HG03442 (cell line): Measurements from ENCODE around the gene QPRT.
"Not testable (repeated sequence)": the region's sequence is repeated elsewhere in the genome, so short reads cannot be mapped to it uniquely, and the experiment has no call there.

Source experiments
- ATAC-seq: cut with Tn5 transposase; IDR thresholded peaks from one replicate; pipeline ENCODE4 v1.9.1; 2021; ENCODE audit warnings: mild to moderate bottlenecking, moderate library complexity; ENCODE audit not compliant: unreplicated experiment

The QPRT gene

DNA sequence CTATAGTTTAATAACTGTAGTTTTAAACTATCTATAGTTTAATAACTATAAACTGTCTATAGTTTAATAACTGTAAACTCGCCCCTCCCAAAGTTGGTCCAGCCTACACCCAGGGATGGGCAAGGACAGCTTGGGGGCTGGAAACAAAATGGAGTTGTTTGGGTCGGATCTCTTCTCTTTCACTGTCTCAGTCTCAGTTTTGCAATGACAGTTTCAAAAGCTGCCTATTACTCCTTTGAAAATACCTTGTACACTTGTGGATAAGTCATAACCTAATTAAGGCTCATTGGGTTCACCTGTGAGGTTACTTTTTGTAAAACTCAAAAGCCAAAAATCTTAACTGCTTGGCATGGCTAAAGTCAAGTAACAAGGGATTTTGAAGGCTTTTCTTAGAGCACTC is 35.4 kb downstream of the QPRT start:
- no peak for ATAC-seq

DNA sequence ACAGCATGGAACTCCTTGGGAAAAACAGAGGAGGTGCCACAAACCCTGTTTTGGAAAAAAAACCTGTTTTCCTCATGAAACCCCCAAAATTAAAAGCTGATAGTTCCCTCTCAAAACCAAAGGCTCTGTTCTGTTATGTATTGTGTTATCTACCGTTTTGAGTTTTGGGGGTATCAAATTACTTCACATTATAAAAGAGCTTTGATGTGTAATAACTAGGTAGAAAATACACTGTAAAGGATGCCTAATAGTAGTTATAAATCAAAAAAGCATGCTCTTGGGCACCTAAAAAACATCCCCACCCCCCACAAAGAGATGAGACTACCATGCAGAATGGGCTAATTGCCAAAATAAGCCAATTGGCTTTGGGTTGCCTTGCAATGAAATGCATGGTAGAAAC is 36.0 kb downstream of the QPRT start:
- ATAC-seq = no peak

DNA sequence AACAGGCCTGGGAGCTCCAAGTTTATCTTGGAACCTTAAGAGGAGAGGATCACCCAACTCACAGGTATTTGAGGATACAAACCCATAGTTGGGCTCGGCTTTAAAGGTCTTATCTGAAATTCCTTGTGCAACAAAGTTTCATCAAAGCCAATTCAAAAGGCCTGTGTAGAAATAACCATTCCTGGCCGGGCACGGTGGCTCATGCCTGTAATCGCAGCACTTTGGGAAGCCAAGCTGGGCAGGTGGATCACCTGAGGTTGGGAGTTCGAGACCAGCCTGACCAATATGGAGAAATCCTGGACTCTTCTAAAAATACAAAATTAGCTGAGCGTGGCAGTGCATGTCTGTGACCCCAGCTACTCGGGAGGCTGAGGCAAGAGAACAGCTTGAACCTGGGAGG is 38.1 kb downstream of the QPRT start:
- no peak for ATAC-seq

DNA sequence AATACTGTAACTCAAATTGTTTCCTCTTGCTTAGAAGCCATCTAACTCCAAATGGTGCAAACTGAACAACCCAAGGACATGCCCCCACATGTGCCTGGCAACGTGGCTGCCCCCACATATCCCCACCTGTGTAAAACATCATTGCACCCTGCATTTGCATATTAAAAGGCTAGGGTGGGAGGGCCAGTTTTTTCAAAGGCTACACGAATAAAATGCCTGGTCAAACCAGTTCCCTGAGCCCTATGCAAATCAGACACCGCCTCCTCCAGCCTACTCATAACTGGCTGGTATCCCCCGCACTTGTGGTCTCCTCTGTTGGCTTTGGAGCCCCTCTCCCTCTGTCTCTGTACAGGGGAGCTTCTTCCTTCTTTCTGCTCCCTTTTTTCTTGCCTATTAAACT is 40.1 kb downstream of the QPRT start:
- ATAC-seq = no peak

DNA sequence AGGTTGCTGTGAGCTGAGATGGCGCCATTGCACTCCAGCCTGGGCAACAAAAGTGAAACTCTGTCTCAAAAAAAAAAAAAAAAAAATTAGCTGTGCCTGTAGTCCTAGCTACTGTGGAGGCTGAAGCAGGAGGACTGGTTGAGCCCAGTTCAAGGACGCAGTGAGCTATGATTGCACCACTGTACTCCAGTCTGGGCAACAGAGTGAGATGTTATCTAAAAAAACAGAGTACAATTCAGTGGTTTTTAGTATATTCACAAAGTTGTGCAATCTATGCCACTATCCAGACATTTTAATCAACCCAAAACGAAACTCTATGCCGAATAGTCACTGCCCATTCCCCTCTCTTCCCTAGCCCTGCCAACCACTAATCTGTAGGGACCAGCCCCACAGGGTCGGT is 41.7 kb downstream of the QPRT start:
- ATAC-seq = no peak

DNA sequence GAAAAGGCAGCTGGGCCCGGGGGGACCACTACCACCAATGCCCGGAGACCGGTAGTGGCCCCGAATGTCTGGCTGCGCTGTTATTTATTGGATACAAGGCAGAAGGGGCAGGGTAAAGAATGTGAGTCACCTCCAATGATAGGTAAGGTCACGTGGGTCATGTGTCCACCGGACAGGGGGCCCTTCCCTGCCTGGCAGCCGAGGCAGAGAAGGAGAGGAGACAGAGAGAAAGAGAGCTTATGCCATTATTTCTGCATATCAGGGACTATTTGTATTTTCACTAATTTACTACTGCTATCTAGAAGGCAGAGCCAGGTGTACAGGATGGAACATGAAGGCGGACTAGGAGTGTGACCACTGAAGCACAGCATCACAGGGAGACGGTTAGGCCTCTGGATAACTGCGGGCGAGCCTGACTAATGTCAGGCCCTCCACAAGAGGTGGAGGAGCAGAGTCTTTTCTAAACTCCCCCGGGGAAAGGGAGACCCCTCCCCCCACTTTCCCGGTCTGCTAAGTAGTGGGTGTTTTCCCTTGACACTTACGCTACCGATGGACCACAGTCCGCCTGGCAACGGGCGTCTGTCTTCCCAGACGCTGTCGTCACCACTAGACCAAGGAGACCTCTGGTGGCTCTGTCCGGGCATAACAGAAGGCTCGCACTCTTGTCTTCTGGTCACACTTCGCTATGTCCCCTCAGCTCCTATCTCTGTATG is 42.3 kb downstream of the QPRT start:
- ATAC-seq = not testable (repeated sequence)

DNA sequence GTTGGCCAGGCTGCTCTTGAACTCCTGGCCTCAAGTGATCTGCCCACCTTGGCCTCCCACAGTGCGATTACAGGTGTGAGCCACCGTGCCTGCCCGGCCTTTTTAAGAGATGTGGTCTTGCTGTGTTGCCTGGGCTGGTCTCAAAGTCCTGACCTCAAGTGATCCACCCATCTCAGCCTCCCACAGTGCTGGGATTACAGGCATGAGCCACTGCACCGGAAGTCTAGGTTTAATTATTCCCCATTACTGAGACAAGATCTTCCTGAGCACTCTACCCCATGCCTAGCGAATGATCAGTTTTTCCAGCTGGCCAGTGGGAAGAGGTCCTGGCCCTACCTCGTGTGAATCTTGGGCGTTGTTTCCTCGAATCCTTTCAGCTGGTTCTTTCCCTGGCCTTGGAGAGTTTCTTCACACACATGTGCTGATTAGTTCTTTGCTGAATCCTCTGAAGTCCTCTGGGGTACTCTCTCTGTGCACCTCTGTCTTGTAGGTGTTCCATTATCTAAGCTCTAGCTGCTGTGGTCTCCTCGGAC is 47.9 kb downstream of the QPRT start:
- ATAC-seq = no peak

DNA sequence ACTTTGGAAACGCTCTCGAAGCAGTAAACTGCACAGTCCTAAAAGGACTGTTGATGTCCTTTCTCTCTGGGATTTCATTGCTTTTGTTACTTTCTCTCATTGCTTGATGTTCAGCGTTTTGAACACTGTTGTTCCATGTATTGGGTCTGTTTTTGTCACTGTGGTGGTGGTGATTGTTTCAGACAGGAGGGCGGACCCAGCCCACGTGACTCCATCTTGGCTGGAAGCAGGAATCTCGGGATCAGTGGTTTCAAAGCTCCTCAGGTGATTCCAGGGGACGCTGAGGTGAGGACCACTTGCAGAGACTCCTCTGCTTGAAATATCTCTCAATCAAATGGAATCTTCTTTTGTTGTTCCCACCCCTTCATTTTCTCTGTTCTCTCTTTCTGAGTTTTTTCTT is 48.5 kb downstream of the QPRT start:
- ATAC-seq = no peak

DNA sequence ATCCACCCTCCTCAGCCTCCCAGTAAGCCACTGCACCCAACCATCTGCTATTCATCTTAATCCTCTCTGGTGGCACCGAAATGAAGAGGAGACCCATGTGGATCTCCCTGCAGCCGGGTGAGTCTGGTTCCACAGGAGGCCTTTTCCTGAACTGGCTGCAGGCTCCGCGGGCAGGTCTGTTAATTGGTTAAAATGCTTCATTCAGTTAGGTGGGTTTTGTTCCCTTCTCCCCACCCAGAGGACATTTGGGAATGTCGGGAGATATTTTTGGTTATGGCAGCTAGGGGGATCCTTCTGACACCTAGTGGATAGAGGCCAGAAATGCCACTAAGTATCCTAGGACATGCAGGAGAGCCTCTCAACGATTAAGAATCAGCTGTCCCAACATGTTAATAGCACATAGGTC is 50.1 kb downstream of the QPRT start:
- ATAC-seq = no peak

DNA sequence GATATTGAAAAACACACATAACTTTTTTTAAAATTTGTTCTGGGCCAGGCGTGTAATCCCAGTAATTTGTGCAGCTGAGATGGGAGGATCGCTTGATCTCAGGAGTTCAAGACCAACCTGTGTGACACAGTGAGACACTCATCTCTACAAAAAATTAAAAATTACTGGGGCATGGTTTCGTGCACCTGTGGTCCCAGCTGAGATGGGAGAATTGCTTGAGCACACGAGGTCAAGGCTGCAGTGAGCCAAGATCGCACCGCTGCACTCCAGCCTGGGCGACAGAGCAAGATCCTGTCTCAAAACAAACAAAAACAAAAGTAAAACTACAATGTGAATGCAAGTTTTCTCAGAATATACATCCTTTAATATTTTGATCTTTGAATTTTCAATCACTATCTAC is 51.7 kb downstream of the QPRT start:
- ATAC-seq = no peak

DNA sequence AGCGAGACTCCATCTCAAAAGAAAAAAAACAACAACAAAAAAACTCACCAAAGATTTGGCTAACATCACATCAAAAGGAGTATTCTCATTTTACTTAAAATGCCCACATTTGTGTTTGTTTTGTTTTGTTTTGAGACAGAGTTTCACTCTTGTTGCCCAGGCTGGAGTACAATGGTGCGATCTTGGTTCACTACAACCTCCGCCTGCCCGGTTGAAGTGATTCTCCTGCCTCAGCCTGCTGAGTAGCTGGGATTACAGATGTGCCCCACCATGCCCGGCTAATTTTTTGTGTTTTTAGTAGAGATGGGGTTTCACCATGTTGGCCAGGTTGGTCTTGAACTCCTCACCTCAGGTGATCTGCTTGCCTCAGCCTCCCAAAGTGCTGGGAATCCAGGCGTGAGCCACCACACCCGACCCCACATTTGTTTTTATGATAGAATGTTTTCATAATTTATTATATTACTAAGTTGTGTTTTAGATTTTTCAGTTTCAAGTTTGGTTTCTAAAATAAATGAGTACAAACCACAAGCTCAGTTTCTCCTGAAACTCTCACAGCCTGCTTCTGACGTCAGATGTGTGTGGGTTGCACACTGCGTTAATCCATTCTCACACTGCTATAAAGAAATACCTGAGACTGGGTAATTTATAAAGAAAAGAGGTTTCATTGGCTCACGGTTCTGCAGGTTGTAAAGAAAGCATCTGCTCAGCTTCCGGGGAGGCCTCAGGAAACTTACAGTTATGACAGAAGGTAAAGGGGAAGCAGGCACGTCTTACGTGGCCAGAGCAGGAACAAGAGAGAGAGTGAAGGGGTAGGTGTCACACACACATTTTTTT is 53.0 kb downstream of the QPRT start:
- not testable (repeated sequence) for ATAC-seq

DNA sequence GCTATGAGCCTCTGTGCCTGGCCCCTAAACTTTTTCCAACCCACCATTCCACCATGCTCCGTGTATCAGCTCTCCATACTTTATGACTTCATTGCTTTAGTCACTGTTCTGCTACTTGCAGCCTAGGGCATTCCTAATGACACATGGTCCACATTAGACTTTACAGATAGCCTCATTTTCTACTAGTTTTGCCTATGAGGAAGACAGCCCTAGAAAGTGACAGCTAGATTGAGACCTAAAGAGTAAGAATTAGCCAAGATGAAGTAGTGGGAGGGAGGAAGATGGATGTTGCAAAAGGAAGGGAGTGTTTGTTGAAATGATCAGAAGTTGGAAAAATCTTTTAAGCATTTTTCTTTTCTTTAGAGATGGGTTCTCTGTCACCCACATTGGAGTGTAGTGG is 55.8 kb downstream of the QPRT start:
- no peak for ATAC-seq

DNA sequence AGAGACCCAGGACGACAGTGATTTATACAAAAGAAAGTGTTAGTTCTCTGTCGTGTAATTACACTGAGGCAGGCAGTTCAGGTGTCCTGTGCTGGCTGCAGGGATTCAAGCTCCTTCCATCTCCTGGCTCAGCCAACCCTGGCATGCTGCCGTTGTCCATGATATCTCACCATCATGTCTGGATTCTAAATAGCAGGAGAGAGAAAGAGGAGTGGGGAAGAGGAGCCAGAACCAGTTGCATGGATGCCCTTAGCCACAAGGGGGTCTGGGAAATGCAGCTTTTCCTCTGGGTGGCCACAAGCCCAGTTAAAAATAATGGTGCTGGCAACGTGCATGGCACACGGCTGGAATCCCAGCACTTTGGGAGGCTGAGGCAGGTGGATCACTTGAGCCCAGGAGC is 57.1 kb downstream of the QPRT start:
- no peak for ATAC-seq

DNA sequence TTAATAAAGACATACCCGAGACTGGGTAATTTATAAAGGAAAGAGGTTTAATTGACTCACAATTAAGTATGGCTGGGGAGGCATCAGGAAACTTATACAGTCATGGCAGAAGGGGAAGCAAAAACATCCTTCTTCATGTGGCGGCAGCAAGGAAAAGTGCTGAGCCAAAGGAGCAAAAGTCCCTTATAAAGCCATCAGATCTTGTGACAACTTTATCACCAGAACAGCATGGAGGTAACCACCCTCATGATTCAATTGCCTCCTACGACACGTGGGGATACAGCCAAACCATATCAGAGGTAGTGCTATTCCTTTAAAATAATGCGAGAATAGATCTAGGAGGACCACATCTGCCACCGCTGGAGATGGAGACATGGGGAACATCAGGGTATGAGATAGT is 57.8 kb downstream of the QPRT start:
- no peak for ATAC-seq

DNA sequence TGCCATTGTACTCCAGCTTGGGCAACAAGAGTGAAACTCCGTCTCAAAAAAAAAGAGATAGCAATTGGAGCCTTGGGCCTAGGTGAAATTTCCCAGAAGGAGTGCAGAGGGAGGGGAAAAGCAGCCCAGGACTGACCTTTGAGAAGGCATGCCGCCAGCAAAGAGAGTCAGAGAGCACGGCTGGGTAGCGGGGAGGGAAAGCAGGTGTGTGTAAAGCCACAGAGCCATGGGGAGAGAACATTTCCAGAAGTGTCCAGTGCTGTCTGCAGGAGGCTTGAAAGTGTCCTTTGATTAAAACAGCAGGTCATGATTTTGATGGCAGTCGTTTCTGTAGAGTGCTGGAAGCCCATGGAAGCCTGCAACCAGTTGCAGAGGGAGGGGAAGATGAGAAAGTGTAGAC is 58.7 kb downstream of the QPRT start:
- no peak for ATAC-seq

DNA sequence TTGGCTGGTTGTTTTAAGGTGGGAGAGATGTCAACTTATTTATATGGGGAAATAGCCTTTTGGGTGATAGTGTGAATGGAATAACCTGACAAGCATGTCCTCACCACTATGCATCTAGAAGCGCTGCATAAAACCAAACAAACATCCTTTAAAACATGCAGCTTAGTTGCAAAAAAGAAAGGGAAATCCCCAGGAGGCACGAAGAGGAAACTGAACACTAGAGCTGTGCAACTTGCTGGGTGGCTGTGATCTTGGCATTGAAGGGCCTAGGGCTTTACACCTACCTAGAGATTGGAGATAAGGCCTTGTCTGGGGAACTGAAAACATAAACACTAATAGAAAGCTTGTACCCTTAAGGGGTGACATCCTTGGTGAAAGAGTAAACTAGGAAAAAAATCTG is 59.5 kb downstream of the QPRT start:
- no peak for ATAC-seq

DNA sequence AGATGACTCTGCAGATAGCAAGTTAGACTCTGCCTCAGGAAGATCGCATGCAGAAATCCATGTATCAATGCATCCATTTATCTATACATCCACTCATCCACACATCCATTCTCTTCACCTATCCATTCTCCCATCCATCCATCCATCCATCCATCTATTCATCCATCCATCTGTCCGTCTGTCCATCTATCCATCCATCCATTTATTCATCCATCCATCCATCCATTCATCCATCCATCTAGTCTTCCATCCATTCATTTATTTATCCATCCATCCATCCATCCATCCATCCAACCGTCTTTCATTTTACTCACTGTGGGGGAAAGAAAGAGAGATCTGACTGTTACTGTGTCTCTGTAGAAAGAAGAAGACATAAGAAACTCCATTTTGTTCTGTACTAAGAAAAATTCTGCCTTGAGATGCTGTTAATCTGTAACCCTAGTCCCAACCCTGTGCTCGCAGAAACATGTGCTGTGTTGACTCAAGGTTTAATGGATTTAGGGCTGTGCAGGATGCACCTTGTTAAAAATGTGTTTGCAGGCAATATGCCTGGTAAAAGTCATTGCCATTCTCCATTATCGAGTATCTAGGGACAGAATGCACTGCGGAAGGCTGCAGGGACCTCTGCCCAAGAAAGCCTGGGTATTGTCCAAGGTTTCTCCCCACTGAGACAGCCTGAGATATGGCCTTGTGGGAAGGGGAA is 61.1 kb downstream of the QPRT start:
- ATAC-seq = not testable (repeated sequence)

DNA sequence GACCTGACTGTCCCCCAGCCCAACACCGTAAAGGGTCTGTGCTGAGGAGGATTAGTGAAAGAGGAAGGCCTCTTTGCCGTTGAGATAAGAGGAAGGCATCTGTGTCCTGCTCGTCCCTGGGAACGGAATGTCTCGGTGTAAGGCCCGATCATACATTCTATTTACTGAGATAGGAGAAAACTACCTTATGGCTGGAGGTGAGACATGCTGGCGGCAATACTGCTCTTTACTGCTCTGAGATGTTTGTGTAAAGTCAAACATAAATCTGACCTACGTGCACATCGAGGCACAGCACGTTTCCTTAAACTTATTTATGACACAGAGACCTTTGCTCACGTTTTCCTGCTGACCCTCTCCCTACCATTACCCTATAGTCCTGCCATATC is 61.6 kb downstream of the QPRT start:
- not testable (repeated sequence) for ATAC-seq

DNA sequence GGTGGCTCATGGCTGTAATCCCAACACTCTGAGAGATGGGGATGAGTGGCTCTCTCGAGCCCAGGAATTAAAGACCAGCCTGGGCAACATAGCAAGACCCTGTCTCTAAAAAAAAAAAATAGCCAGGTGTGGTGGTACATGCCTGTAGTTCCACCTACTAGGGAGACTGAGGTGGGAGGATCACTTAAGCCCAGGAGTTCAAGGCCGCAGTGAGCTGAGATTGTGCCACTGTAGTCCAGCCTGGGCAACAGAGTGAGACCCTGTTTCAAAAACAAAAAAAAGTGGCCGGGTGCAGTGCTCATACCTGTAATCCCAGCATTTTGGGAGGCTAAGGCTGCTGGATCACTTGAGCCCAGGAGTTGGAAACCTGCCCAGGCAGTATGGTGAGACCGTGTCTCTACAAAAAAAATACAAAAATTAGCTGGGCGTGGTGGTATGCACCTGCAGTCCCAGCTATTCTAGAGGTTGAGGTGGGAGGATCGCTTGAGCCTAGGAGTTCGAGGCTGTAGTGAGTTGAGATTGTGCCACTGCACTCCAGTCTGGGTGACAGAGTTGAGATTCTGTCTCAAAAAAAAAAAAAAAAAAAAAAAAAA is 63.8 kb downstream of the QPRT start:
- ATAC-seq = no peak

DNA sequence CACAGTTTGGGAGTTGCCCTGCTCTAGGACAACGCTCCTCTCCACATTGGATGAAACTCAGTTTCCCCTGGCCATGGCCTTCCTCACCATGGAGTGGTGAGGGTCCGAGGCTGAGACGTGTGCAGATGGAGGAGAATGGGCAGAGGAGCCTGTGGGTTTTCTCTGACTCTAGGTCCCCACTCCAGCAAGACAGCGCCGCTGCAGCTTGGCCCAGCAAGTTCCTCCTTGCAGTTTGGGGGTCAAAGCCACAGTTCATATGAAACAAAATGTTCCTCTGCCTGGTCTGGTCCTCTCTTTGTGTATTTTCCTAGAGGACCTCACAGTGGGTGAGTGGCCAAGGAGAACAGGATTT is 64.5 kb downstream of the QPRT start:
- no peak for ATAC-seq

DNA sequence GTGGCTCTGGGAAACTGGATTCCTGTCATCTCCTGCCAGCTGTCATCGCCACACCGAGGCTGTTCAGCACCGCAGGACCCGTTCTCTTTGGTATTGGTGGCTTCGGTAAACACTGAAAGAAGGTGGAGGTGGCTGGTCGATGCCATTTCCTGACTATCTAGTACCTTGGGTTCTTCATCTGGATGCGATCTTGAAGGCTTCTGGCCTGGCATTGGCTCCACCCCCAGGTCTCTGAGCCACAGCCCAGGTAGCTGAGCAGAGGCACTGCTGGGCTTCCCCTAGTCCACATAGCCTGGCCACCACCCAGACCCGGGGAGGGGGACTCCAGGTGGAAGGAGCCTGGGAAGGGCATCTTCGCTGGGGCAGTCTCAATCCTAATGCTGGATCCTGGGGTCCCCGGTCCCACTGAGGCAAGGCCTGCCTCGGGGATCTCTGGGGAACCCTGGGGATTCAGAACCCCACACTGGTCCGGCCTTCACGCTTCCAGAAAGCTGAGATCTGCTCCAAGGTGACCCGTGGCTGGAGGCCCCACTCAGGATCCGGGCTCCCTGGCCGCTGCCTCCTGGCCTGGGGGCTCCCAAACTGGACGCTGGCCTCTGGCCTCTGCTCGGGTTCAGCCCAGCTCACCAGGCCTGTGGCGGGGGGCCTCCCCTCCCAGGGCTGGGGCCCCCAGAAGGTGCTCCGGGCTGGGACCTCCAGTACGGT is 65.0 kb downstream of the QPRT start:
- ATAC-seq = no peak
